Measurements from ENCODE around the gene ACAD11. TPM values are rescaled to one million over a fixed set of nuclear protein-coding genes. Genes with fewer than 3 reads are reported as not detected.
"Not testable (repeated sequence)": the region's sequence is repeated elsewhere in the genome, so short reads cannot be mapped to it uniquely, and the experiment has no call there.

ACAD11 gene
- total and polyA plus RNA-seq, 2 experiments from 2014 or later, result 31.7 to 40.1 TPM

GRCh38 chr3:132605374-132605792 lies 54.2 kb downstream of the ACAD11 start:
- H3K9me3 ChIP-seq (ENCODE audit: low read depth), result no peaks in the 10 kb centered on the region
- no peaks in the 10 kb centered on the region for H3K4me1 ChIP-seq (ENCODE audit: low read depth)
- no peaks in the 10 kb centered on the region for H3K27me3 ChIP-seq
- peak overlapping the region; percentile 12 for H3K27ac ChIP-seq
- peaks cover 3% of the 10 kb centered on the region for H3K36me3 ChIP-seq
- H3K4me3 ChIP-seq, result no peak overlapping the region
- peak in 1 of 2 donors; percentile 28 for DNase-seq (ENCODE audit: low read depth in 1 of 2, low spot score in 1 of 2)
- no peak for TF ChIP-seq CTCF (IDR thresholded peaks at IDR 0.05; ENCODE audit: low read depth, low read length)

- H3K4me3 ChIP-seq; H3K27ac ChIP-seq; H3K27me3 ChIP-seq; H3K36me3 ChIP-seq; H3K9me3 ChIP-seq (ENCODE audit: low read depth); H3K4me1 ChIP-seq (ENCODE audit: low read depth): not testable (repeated sequence)
- DNase-seq (ENCODE audit: low read depth in 1 of 2, low spot score in 1 of 2), result peak in 1 of 2 donors; percentile 25
Observed at GRCh38 chr3:132600614-132601013, 59.0 kb downstream of the ACAD11 start.

GRCh38 chr3:132598181-132598580 lies 61.4 kb downstream of the ACAD11 start:
- no peak overlapping the region for H3K4me3 ChIP-seq
- no peaks in the 10 kb centered on the region for H3K27me3 ChIP-seq
- H3K27ac ChIP-seq, result no peak overlapping the region
- DNase-seq (ENCODE audit: low read depth in 1 of 2, low spot score in 1 of 2), result no peak
- TF ChIP-seq CTCF (IDR thresholded peaks at IDR 0.05; ENCODE audit: low read depth, low read length), result no peak
- peaks cover 6% of the 10 kb centered on the region for H3K36me3 ChIP-seq
- H3K9me3 ChIP-seq (ENCODE audit: low read depth), result no peaks in the 10 kb centered on the region
- H3K4me1 ChIP-seq (ENCODE audit: low read depth), result no peaks in the 10 kb centered on the region

- no peaks in the 10 kb centered on the region for H3K9me3 ChIP-seq (ENCODE audit: low read depth)
- no peak for DNase-seq (ENCODE audit: low read depth in 1 of 2, low spot score in 1 of 2)
- H3K36me3 ChIP-seq, result peaks cover 6% of the 10 kb centered on the region
- TF ChIP-seq CTCF (IDR thresholded peaks at IDR 0.05; ENCODE audit: low read depth, low read length), result no peak
- no peaks in the 10 kb centered on the region for H3K4me1 ChIP-seq (ENCODE audit: low read depth)
- H3K27me3 ChIP-seq, result no peaks in the 10 kb centered on the region
- H3K4me3 ChIP-seq, result no peak overlapping the region
- H3K27ac ChIP-seq, result no peak overlapping the region
Observed at GRCh38 chr3:132597660-132598059, 61.9 kb downstream of the ACAD11 start.

GRCh38 chr3:132596816-132597433 lies 62.7 kb downstream of the ACAD11 start, which contains the start of gene ACKR4:
TSS of gene ACKR4 (plus strand) at chr3:132597270. CDS start at chr3:132600398, 3,128 bp downstream.
- H3K4me1 ChIP-seq (ENCODE audit: low read depth), result no peaks in the 10 kb centered on the region
- H3K27ac ChIP-seq, result no peak within 1 kb of the TSS
- H3K27me3 ChIP-seq, result no peaks in the 10 kb centered on the region
- no peak within 1 kb of the TSS for H3K4me3 ChIP-seq
- H3K36me3 ChIP-seq, result peaks cover 3% of the 10 kb centered on the region
- no peak for TF ChIP-seq CTCF (IDR thresholded peaks at IDR 0.05; ENCODE audit: low read depth, low read length)
- no peaks in the 10 kb centered on the region for H3K9me3 ChIP-seq (ENCODE audit: low read depth)
- peak in 1 of 2 donors; percentile 8 for DNase-seq (ENCODE audit: low read depth in 1 of 2, low spot score in 1 of 2)

- Histone ChIP-seq H3K36me3 (peaks cover 3% of the 10 kb centered on the region), H3K4me3 (no peak overlapping the region), H3K27ac (no peak overlapping the region), H3K4me1 (ENCODE audit: low read depth) (no peaks in the 10 kb centered on the region), H3K9me3 (ENCODE audit: low read depth) (no peaks in the 10 kb centered on the region), H3K27me3 (no peaks in the 10 kb centered on the region)
- TF ChIP-seq CTCF (IDR thresholded peaks at IDR 0.05; ENCODE audit: low read depth, low read length), result no peak
- no peak for DNase-seq (ENCODE audit: low read depth in 1 of 2, low spot score in 1 of 2)
Observed at GRCh38 chr3:132596326-132596725, 63.3 kb downstream of the ACAD11 start.

Measured in cardiac muscle cell (in vitro differentiated cells and primary cell).